IMR-90 (cell line): Measurements from ENCODE around the gene DMD. TPM values are rescaled to one million over a fixed set of nuclear protein-coding genes. Genes with fewer than 3 reads are reported as not detected.

Experiments used
- ATAC-seq: fragments of 200-7000 bp; cut with Tn5 transposase; 2 replicates; pipeline ENCODE4 v1.9.1; 2020; ENCODE audit warnings: low read depth, mild to moderate bottlenecking, moderate library complexity
- BruUV-seq: library from RNA; stranded (reverse); fragments of 400-500 nt; replicated peaks from 2 replicates; lab custom pipeline; 2021; lab: Mats Ljungman, UMichigan
- CTCF ChIA-PET: fragments of 300-600 bp; formaldehyde crosslinking; extraction: SDS; loops from one replicate; lab custom pipeline; 2021; ENCODE audit warnings: antibody characterized with exemption; lab: Yijun Ruan, JAX
- POLR2A ChIA-PET: fragments of 300-600 bp; sonication (Branson Sonifier 250); formaldehyde crosslinking; loops from one replicate; lab custom pipeline; 2022; ENCODE audit warnings: antibody characterized with exemption; ENCODE audit not compliant: unreplicated experiment; lab: Charles Lee
- DNase-seq: peaks from one replicate; pipeline ENCODE4 v3.0.0; 2013
- H2AFZ ChIP-seq: replicated peaks from 2 replicates; pipeline ENCODE3; 2013; ENCODE audit warnings: low read length, mild to moderate bottlenecking; ENCODE audit not compliant: poor library complexity
- H2AK5ac ChIP-seq: 2 replicates; pipeline ENCODE4 v1.6.1; 2013; ENCODE audit warnings: low read depth, low read length, inconsistent platforms
- H2AK9ac ChIP-seq: replicated peaks from 2 replicates; pipeline ENCODE3; 2013; ENCODE audit warnings: mild to moderate bottlenecking, low read depth, low read length, moderate library complexity; ENCODE audit not compliant: poor library complexity
- H2BK120ac ChIP-seq: 2 replicates; pipeline ENCODE4 v1.6.1; 2013; ENCODE audit warnings: low read depth, low read length, inconsistent platforms
- H2BK15ac ChIP-seq: 3 replicates; pipeline ENCODE4 v1.6.1; 2013; ENCODE audit warnings: low read depth, low read length, inconsistent platforms
- H2BK20ac ChIP-seq: 2 replicates; pipeline ENCODE4 v1.6.1; 2013; ENCODE audit warnings: low read depth, mild to moderate bottlenecking, inconsistent platforms, low read length, moderate library complexity
- H2BK5ac ChIP-seq: 2 replicates; pipeline ENCODE4 v1.6.1; 2013; ENCODE audit warnings: mild to moderate bottlenecking, low read depth, low read length, inconsistent platforms; ENCODE audit not compliant: poor library complexity, severe bottlenecking
- H3K14ac ChIP-seq: replicated peaks from 2 replicates; pipeline ENCODE4 v1.6.1; 2013; ENCODE audit warnings: low read depth, low read length, inconsistent platforms
- H3K18ac ChIP-seq: 2 replicates; pipeline ENCODE4 v1.6.1; 2013; ENCODE audit warnings: low read depth, low read length, control low read depth
- H3K23ac ChIP-seq: 2 replicates; pipeline ENCODE4 v1.6.1; 2013; ENCODE audit warnings: low read depth, low read length, inconsistent platforms
- H3K27ac ChIP-seq: 2 replicates; pipeline ENCODE4 v1.5.1; 2013; ENCODE audit warnings: mild to moderate bottlenecking, control low read depth, low read length; ENCODE audit not compliant: insufficient read depth
- H3K27me3 ChIP-seq: 2 replicates; pipeline ENCODE4 v1.6.1; 2013; ENCODE audit warnings: low read length; ENCODE audit not compliant: control insufficient read depth, insufficient read depth
- H3K36me3 ChIP-seq: 2 replicates; pipeline ENCODE4 v1.6.1; 2013; ENCODE audit warnings: low read length, mixed read lengths; ENCODE audit not compliant: control insufficient read depth, insufficient read depth
- H3K4ac ChIP-seq: 2 replicates; pipeline ENCODE4 v1.6.1; 2013; ENCODE audit warnings: low read depth, low read length, inconsistent platforms
- H3K4me1 ChIP-seq: 2 replicates; pipeline ENCODE4 v1.6.1; 2013; ENCODE audit warnings: low read length, mixed read lengths; ENCODE audit not compliant: control insufficient read depth, insufficient read depth
- H3K4me2 ChIP-seq: 2 replicates; pipeline ENCODE4 v1.6.1; 2013; ENCODE audit warnings: low read depth, mild to moderate bottlenecking, control low read depth, low read length, moderate library complexity
- H3K4me3 ChIP-seq: 2 replicates; pipeline ENCODE4 v1.5.1; 2013; ENCODE audit warnings: low read depth, mild to moderate bottlenecking, control low read depth, low read length, moderate library complexity; ENCODE audit not compliant: insufficient read depth
- H3K56ac ChIP-seq: 2 replicates; pipeline ENCODE4 v1.6.1; 2013; ENCODE audit warnings: low read length, inconsistent platforms; ENCODE audit not compliant: insufficient read depth; ENCODE audit errors: extremely low read depth
- H3K79me1 ChIP-seq, 2 experiments: 2 replicates each; pipeline ENCODE4 v1.6.1; 2013; ENCODE audit warnings: low read length in 2 of 2, inconsistent platforms in 1 of 2, low read depth in 1 of 2
- H3K9ac ChIP-seq: 2 replicates; pipeline ENCODE4 v1.6.1; 2013; ENCODE audit warnings: low read depth, low read length, control low read depth
- H3K9me1 ChIP-seq: 2 replicates; pipeline ENCODE4 v1.6.1; 2013; ENCODE audit warnings: low read length, inconsistent platforms; ENCODE audit not compliant: insufficient read depth
- H3K9me3 ChIP-seq: 2 replicates; pipeline ENCODE4 v1.6.1; 2013; ENCODE audit warnings: low read length; ENCODE audit not compliant: control insufficient read depth, insufficient read depth
- H4K20me1 ChIP-seq: 2 replicates; pipeline ENCODE4 v1.6.1; 2013; ENCODE audit warnings: low read length, inconsistent platforms; ENCODE audit not compliant: insufficient read depth
- H4K5ac ChIP-seq: 2 replicates; pipeline ENCODE4 v1.6.1; 2013; ENCODE audit warnings: mild to moderate bottlenecking, low read depth, low read length, control low read depth
- H4K8ac ChIP-seq, 2 experiments: 2 replicates each; pipeline ENCODE4 v1.6.1; 2013; ENCODE audit warnings: low read depth in 2 of 2, low read length in 2 of 2, control low read depth in 1 of 2, inconsistent platforms in 1 of 2
- H4K91ac ChIP-seq: 2 replicates; pipeline ENCODE4 v1.6.1; 2013; ENCODE audit warnings: low read depth, low read length, inconsistent platforms; ENCODE audit not compliant: insufficient read depth
- BHLHE40 ChIP-seq: fragments of 150-350 bp; IDR thresholded peaks from 2 replicates; pipeline ENCODE4 v1.6.1; 2016; ENCODE audit warnings: mild to moderate bottlenecking, low read depth, low read length
- CEBPB ChIP-seq: IDR thresholded peaks from 2 replicates; pipeline ENCODE4 v1.6.1; 2012; ENCODE audit warnings: low read depth, low read length, improper control_type of control experiment
- CHD1 ChIP-seq: IDR thresholded peaks from 2 replicates; pipeline ENCODE4 v1.6.1; 2012; ENCODE audit warnings: low read depth, low read length, improper control_type of control experiment
- MAFK ChIP-seq: IDR thresholded peaks from 2 replicates; pipeline ENCODE4 v1.6.1; 2012; ENCODE audit warnings: low read depth, low read length, improper control_type of control experiment
- MXI1 ChIP-seq: IDR thresholded peaks from 2 replicates; pipeline ENCODE4 v1.6.1; 2012; ENCODE audit warnings: low read depth, mild to moderate bottlenecking, low read length, moderate library complexity, borderline replicate concordance
- NFE2L2 ChIP-seq: fragments of 150-350 bp; IDR thresholded peaks from 2 replicates; pipeline ENCODE4 v1.6.1; 2016; ENCODE audit warnings: low read depth, mild to moderate bottlenecking, low read length
- POLR2A ChIP-seq: IDR thresholded peaks from 2 replicates; pipeline ENCODE4 v1.6.1; 2012; ENCODE audit warnings: mild to moderate bottlenecking, low read depth, low read length
- RAD21 ChIP-seq: IDR thresholded peaks from 2 replicates; pipeline ENCODE4 v1.6.1; 2012; ENCODE audit warnings: low read length, improper control_type of control experiment
- RCOR1 ChIP-seq: IDR thresholded peaks from 2 replicates; pipeline ENCODE4 v1.6.1; 2012; ENCODE audit warnings: mild to moderate bottlenecking, low read length, improper control_type of control experiment; ENCODE audit not compliant: insufficient replicate concordance
- WGBS, 2 experiments: methylation state at CpG; one replicate each; pipeline versions ENCODE4 v1.1.5 to v1.1.7; 2013; ENCODE audit warnings: missing lambda C conversion rate in 2 of 2; ENCODE audit not compliant: insufficient read length in 1 of 2; ENCODE audit errors: extremely low coverage in 2 of 2; 5-methylcytosine and 5-hydroxymethylcytosine counted together
- dilution Hi-C: fragments of 300-500 bp; cut with HindIII; formaldehyde crosslinking; loops from one replicate; pipeline ENCODE4 v1.14.3; 2018; ENCODE audit warnings: low sequenced_read_pairs; ENCODE audit not compliant: unreplicated experiment
- in situ Hi-C: fragments of 300-500 bp; cut with MboI; formaldehyde crosslinking; loops from 3 replicates; pipeline ENCODE4 v1.14.3; 2019; ENCODE audit warnings: low sequenced_read_pairs, inconsistent platforms, mixed read lengths
- intact Hi-C: fragments of 100-400 bp; cut with micrococcal nuclease; formaldehyde crosslinking; loops from 2 replicates; pipeline ENCODE4 v1.10.0; 2022
- polyA plus RNA-seq, 3 experiments: library from polyadenylated mRNA; depleted of rRNA; stranded (reverse); fragments of >200 nt; gene quantifications; 2 replicates each; pipeline ENCODE4 v1.2.3, GENCODE V29; 2012; ENCODE audit warnings: low replicate concordance in 1 of 3
- total RNA-seq: library from RNA; depleted of rRNA; stranded (reverse); fragments of >200 nt; gene quantifications from 2 replicates; pipeline ENCODE4 v1.2.3, GENCODE V29; 2012
- TF ChIP-seq, protein P1 (sequence below): fragments of 150-350 bp; IDR thresholded peaks from 2 replicates; pipeline ENCODE4 v1.6.1; 2017; ENCODE audit warnings: mild to moderate bottlenecking, antibody characterized with exemption, low read length, low read depth

The DMD gene
- total and polyA plus RNA-seq, 2 of the 4 experiments (the other 2 are of a cell fraction) = 6.6 to 11.8 TPM

DNA sequence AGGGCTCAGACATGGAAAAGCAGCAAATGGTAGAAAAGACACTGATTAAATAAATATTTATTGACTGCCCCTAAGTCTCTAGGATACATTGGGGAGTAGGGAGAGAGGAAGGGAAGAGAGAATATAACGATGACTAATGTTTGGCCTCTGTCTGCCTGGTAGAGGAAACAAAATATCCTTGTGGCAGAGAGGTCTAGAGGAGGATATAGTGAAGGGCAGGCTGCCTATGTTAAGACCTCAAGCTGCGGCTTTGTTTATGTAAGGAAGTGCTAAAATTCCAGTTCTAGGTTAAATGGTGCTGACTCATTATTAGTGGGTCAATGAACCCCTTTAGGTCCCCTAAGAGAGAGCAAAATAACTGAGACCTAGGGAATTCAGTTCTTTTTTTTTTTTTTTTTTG lies 1712.2 kb downstream of the DMD start:
- H2BK20ac ChIP-seq = no peak overlapping the region
- CTCF ChIA-PET = no interaction called here
- H3K9me3 ChIP-seq = no peaks in the 10 kb centered on the region
- H4K20me1 ChIP-seq = no peaks in the 10 kb centered on the region
- no peaks in the 10 kb centered on the region for H3K4me1 ChIP-seq
- intact Hi-C loops (no loop called here), dilution Hi-C loops (no loop called here), in situ Hi-C loops (no loop called here)
- no peak overlapping the region for H2BK120ac ChIP-seq
- no peak overlapping the region for H3K18ac ChIP-seq
- no peaks in the 10 kb centered on the region for H3K79me1 ChIP-seq
- no peak overlapping the region for H4K5ac ChIP-seq
- H3K56ac ChIP-seq = no peak overlapping the region
- no peak overlapping the region for H3K27ac ChIP-seq
- no TSS peak for BruUV-seq
- no peak overlapping the region for H2BK5ac ChIP-seq
- no peak overlapping the region for H3K4me2 ChIP-seq
- no peak overlapping the region for H3K4me3 ChIP-seq
- H3K4ac ChIP-seq = no peak overlapping the region
- H3K14ac ChIP-seq = no peak overlapping the region
- peak; percentile 84 for ATAC-seq
- H2AK5ac ChIP-seq = no peak overlapping the region
- H3K9me1 ChIP-seq = no peaks in the 10 kb centered on the region
- H4K91ac ChIP-seq = no peak overlapping the region
- no peak for TF ChIP-seq CEBPB
- no peak for TF ChIP-seq NFE2L2
- no peak for TF ChIP-seq CHD1
- no peak for TF ChIP-seq BHLHE40
- TF ChIP-seq, protein P1, sequence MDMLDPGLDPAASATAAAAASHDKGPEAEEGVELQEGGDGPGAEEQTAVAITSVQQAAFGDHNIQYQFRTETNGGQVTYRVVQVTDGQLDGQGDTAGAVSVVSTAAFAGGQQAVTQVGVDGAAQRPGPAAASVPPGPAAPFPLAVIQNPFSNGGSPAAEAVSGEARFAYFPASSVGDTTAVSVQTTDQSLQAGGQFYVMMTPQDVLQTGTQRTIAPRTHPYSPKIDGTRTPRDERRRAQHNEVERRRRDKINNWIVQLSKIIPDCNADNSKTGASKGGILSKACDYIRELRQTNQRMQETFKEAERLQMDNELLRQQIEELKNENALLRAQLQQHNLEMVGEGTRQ = no peak
- no peak for TF ChIP-seq MXI1
- no peak for TF ChIP-seq RAD21
- TF ChIP-seq MAFK = no peak
- TF ChIP-seq RCOR1 = no peak
- no peak for TF ChIP-seq POLR2A
- H3K23ac ChIP-seq = no peak overlapping the region
- H3K27me3 ChIP-seq = no peaks in the 10 kb centered on the region
- H2BK15ac ChIP-seq = no peak overlapping the region
- no peak overlapping the region for H2AFZ ChIP-seq
- POLR2A ChIA-PET = no interaction called here
- 50% methylated on average over 1 of the region's 2 CpGs; no CpG with 5 or more reads in 1 of the 2 experiments for WGBS, 2 experiments
- H3K9ac ChIP-seq = no peak overlapping the region
- DNase-seq = peak; percentile 42
- no peak overlapping the region for H2AK9ac ChIP-seq
- H3K36me3 ChIP-seq = no peaks in the 10 kb centered on the region
- H4K8ac ChIP-seq = no peak overlapping the region
